Breast epithelium (tissue), 3 donors: ENCODE results near the gene ASCC1.

Source experiments
- CTCF ChIP-seq, 3 donors: fragments of 450-650 bp; IDR thresholded peaks; one replicate each; pipeline ENCODE4 v1.5.1; 2016 to 2017; ENCODE audit warnings: antibody characterized with exemption in 3 of 3, mild to moderate bottlenecking in 3 of 3, moderate library complexity in 3 of 3
- POLR2A ChIP-seq: fragments of 450-650 bp; IDR thresholded peaks from one replicate; pipeline ENCODE4 v1.6.1; 2016; ENCODE audit warnings: antibody characterized with exemption, mild to moderate bottlenecking, moderate library complexity

- no peak for TF ChIP-seq POLR2A
- TF ChIP-seq CTCF (IDR thresholded peaks at IDR 0.05): no peak
Observed at GRCh38 chr10:72251635-72252034, 35.6 kb upstream of the ASCC1 start.
